Activated CD8-positive, alpha-beta memory T cell treated with anti-CD3 and anti-CD28 coated beads for 24 hours (primary cell): ENCODE measurements around the gene RBP3.

Experiments used
- DNase-seq: peaks from one replicate; pipeline ENCODE4 v3.0.0-alpha.2; 2020

RBP3 gene

DNA sequence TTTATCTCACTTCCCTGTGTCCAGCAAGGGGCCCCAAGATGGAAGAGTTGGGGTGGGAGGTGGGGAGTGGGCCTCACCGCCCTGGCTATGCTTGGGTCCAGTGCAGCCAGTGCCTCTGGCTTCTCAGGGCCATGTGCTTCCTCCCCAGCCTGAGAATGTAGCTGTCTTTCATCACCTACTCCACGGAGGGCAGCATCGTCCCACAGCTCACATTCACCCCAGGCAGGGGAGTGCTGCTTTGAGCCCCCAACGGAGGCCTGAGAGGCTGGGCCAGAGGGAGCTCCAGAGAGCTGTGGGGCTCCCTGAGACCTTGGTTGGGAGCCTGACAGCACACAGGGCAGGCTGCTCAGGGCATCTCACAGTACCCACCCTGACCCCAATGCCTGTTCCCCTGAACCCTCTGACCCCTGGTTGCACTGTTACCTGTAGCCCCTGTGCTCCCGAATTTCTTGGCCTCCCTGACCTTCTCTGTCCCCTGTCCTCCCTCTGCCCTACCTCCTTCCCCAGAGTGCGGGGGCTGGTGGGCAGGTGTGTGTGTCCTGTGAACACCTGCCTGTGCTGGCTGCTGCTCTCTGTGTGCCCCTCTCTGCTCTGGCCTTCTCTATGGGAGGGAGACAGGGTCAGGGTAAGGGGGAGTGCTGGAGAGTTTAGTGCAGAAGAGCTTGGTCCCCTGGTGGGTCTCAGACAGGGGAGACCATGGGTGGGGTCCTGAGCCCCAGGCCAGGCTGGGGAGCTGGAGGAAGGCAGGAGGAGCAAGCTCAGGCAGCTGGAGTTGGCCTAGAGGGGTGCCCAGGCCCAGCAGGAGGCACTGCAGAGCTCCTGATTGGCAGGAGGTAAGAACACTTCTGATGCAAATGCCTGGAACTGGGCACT lies 55.5 kb downstream of the RBP3 start:
- DNase-seq: peak; percentile 52

DNA sequence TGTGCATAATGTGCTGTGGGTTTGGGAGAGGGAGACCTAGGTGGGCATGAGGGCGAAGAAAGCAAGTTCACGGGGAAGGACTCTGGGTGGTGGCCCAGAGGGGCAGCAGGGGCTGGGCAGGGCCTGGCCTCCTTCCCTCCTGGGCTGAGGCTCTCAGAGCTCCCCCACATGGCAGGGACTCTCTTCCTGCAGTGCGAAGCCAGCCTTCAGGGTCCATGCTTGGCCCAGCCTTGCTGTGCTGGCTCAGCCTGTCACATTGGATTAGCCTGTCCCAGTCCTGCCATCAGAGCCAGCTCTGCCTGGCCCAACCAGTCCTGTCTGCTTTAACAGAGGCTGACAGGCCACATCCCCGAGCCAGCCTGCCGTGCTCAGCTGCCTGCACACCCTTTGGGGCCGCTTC lies 56.3 kb downstream of the RBP3 start:
- peak; percentile 30 for DNase-seq

DNA sequence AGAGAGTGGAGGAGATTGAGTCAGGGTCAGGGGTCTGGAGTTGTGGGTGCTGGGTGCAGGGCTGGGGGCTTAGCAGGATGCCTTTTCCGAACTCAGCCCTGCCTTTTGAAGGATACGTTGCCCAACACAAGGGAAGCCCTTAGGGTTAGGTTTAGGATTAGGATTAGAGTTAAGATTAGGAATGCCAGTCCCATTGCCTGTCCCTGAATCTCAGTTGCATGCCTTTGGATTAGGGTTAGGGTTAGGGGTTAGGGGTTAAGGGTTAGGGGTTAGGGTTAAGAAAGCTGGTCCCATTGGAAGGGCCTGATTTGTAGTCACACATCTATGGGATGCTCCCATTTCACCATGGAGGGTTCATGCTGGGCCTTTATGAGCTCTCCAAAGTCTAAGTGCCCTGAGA lies 56.8 kb downstream of the RBP3 start:
- no peak for DNase-seq

DNA sequence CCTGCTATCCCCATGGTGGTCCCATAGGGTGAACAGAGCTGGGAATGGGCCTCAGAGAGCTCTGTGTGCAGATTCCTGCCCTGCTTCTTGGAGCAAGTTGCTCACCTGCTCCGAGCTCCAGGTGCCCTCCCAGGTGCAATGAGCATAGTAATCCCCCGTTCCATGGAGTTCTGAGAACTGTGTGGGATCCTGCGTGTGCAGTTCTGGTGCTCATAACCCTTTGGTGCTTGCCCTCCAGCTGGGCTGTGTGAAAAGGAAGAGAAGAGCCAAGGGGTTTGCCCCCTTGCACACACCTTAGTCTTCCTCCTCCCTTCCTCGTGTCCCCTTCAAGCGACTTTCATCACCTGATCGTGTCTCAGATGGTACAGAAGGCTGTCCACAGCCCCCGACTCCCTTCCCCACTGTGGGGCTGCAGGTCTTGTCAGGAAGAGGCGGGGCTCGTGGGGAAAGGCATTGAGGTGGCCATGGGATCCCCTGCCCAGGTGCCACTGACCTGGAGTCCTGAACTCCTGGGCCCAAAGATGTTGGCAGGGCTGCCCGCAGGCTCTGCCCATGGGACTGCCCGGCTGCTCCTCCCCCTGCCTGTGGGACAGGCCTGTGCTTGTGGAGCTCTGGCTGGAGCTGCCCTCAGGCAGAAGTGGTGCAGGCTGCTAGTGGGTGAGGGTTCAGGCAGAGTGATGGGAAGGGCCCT lies 57.8 kb downstream of the RBP3 start:
- DNase-seq: peak; percentile 44

DNA sequence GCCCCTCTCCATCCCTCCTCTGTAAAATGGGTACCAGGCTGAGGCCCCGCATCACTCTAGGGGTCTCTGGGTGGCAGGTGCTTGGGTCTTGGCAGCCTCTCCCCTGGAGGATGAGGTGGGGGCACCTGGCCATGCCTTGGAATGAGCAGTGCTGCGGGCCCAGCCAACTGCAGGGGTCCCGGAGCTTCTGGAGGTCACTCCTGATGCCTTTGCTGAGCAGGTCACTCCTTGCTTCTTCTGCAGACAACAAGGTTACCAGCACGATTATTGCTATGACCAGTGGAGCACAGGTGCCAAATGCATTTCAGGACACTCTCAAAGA lies 58.3 kb downstream of the RBP3 start:
- no peak for DNase-seq

DNA sequence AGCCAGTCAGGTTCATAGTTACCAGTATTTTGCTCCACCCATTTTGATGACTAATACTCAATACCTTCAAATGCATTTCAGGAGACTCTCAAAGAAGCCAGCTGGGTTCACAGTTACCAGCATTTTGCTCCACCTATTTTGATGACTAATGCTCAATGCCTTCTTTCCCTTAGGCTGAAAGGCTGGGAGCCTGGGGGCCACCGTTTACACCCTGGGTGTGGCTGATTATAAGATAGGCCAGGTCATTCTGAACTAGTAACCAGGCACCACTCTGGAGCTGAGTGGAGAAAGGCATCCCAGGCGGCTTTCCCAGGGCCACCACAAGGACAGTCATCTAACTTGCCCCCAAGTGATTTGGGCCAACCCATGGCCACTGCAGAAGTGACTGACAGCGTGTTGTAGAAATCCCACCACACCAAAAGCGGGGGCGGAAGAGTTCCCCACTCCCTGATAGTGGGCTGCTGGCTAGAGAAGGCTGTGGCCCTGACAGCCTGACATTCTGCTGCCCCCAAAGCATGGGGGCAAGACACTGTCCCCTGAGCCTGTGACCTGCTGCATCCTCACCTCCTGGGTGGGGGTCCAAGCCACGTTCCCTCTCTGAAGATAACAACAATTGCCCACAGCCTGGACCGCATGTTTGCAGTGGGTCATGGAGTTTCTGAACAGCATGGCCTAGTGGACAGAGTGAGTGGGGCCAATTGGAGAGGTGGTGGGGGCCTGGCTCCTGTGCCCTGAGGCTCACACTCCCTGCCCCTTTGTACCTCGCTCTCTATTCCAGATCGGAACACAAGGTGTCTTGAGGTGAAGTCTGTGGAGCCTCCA lies 58.9 kb downstream of the RBP3 start:
- no peak for DNase-seq
